GM12878 (cell line): ENCODE results near the gene KLF11. TPM values are rescaled to one million over a fixed set of nuclear protein-coding genes. Genes with fewer than 3 reads are reported as not detected.
A peak's percentile ranks its signal among the peaks of the same experiment; 100 is the strongest.

Experiments used
- ATAC-seq: fragments of 200-7000 bp; cut with Tn5 transposase; 3 replicates; pipeline ENCODE4 v1.9.1; 2020; ENCODE audit warnings: mild to moderate bottlenecking, moderate library complexity
- BruUV-seq: library from RNA; stranded (reverse); fragments of 400-500 nt; replicated peaks from 2 replicates; lab custom pipeline; 2021; lab: Mats Ljungman, UMichigan
- CTCF ChIA-PET: fragments of 300-600 bp; sonication (Branson Sonifier 250); formaldehyde crosslinking; extraction: SDS; loops from one replicate; lab custom pipeline; 2021; ENCODE audit warnings: inconsistent platforms; lab: Yijun Ruan, JAX
- POLR2A ChIA-PET: fragments of 350-600 bp; formaldehyde crosslinking; extraction: SDS; loops from one replicate; lab custom pipeline; 2021; ENCODE audit warnings: inconsistent platforms; lab: Charles Lee
- RAD21 ChIA-PET: fragments of 300-600 bp; sonication (Branson Sonifier 250); formaldehyde crosslinking; loops from one replicate; lab custom pipeline; 2023; ENCODE audit warnings: antibody characterized with exemption; ENCODE audit not compliant: unreplicated experiment; lab: Charles Lee
- SMC1A ChIA-PET: fragments of 300-600 bp; sonication (Branson Sonifier 250); formaldehyde crosslinking; loops from one replicate; lab custom pipeline; 2023; ENCODE audit not compliant: unreplicated experiment, uncharacterized antibody; lab: Charles Lee
- DNase-seq: peaks from one replicate; pipeline ENCODE4 v3.0.0-alpha.2; 2011; ENCODE audit warnings: low read depth, low spot score
- FAIRE-seq: peaks from 3 replicates; lab custom pipeline; 2011; peaks lifted over from hg19 to GRCh38; lab: Jason Lieb, UNC
- H2AFZ ChIP-seq: 2 replicates; pipeline ENCODE4 v1.6.0; 2011; ENCODE audit warnings: low read depth, low read length, control low read depth; ENCODE audit not compliant: control insufficient read depth
- H3K27ac ChIP-seq: 2 replicates; pipeline ENCODE4 v1.5.1; 2011; ENCODE audit warnings: control low read depth; ENCODE audit not compliant: control insufficient read depth, insufficient read depth
- H3K27me3 ChIP-seq, 2 experiments: replicated peaks in 1 of 2; 2 replicates each; pipeline versions ENCODE4 v1.6.0 to v1.6.1; 2011; ENCODE audit warnings: low read length in 1 of 2; ENCODE audit not compliant: control insufficient read depth in 2 of 2, insufficient read depth in 2 of 2
- H3K36me3 ChIP-seq, 2 experiments: 2 replicates each; pipeline ENCODE4 v1.5.1; 2011; ENCODE audit warnings: low read length in 1 of 2; ENCODE audit not compliant: control insufficient read depth in 2 of 2, insufficient read depth in 2 of 2
- H3K4me1 ChIP-seq: 2 replicates; pipeline ENCODE4 v1.6.1; 2011; ENCODE audit warnings: mild to moderate bottlenecking, low read length, moderate library complexity, mixed read lengths; ENCODE audit not compliant: control insufficient read depth, insufficient read depth
- H3K4me2 ChIP-seq: 2 replicates; pipeline ENCODE4 v1.6.0; 2011; ENCODE audit warnings: control low read depth; ENCODE audit not compliant: control insufficient read depth, insufficient read depth
- H3K4me3 ChIP-seq: fragments of 200-600 bp; sonication (generic); 2 replicates; pipeline ENCODE4 v1.5.1; 2016
- H3K79me2 ChIP-seq: 2 replicates; pipeline ENCODE4 v1.6.0; 2011; ENCODE audit warnings: low read length; ENCODE audit not compliant: control insufficient read depth, insufficient read depth
- H3K9ac ChIP-seq: 2 replicates; pipeline ENCODE4 v1.8.0; 2011; ENCODE audit warnings: low read length, control low read depth, mixed read lengths; ENCODE audit not compliant: control insufficient read depth, insufficient read depth
- H3K9me3 ChIP-seq: replicated peaks from 3 replicates; pipeline ENCODE4 v1.5.1; 2011; ENCODE audit warnings: mild to moderate bottlenecking, low read length; ENCODE audit not compliant: control insufficient read depth, insufficient read depth
- H4K20me1 ChIP-seq: 2 replicates; pipeline ENCODE4 v1.6.0; 2011; ENCODE audit not compliant: control insufficient read depth, insufficient read depth
- ASH2L ChIP-seq: fragments of 300-600, 200-600 bp; sonication (generic); IDR thresholded peaks from 2 replicates; pipeline ENCODE4 v1.6.1; 2017; ENCODE audit warnings: low read depth, mild to moderate bottlenecking, borderline replicate concordance
- CBX5 ChIP-seq: sonication (generic); IDR thresholded peaks from 2 replicates; pipeline ENCODE4 v1.6.1; 2016; ENCODE audit warnings: low read depth, moderate library complexity, mild to moderate bottlenecking, inconsistent platforms
- EGR1 ChIP-seq, 2 experiments: IDR thresholded peaks; 1 replicate in 1 of 2; 2 replicates in 1 of 2; pipeline ENCODE4 v1.6.1; 2011 to 2012; ENCODE audit warnings: low read depth in 2 of 2, low read length in 2 of 2, borderline replicate concordance in 1 of 2, mild to moderate bottlenecking in 1 of 2, moderate library complexity in 1 of 2
- FOXK2 ChIP-seq: fragments of 450-650 bp; IDR thresholded peaks from 2 replicates; pipeline ENCODE4 v1.6.1; 2017; ENCODE audit warnings: mild to moderate bottlenecking, moderate library complexity
- NFYB ChIP-seq: IDR thresholded peaks from 2 replicates; pipeline ENCODE4 v1.6.1; 2011; ENCODE audit warnings: low read depth, mild to moderate bottlenecking, low read length, improper control_type of control experiment, moderate library complexity; ENCODE audit not compliant: insufficient read depth
- RAD21 ChIP-seq: IDR thresholded peaks from 2 replicates; pipeline ENCODE4 v1.6.1; 2011; ENCODE audit warnings: mild to moderate bottlenecking, low read depth, low read length, moderate library complexity; ENCODE audit not compliant: insufficient read depth
- RCOR1 ChIP-seq: conservative IDR thresholded peaks from 2 replicates; pipeline ENCODE4 v1.6.1; 2012; ENCODE audit warnings: low read depth, low read length, improper control_type of control experiment
- RUNX3 ChIP-seq: IDR thresholded peaks from 2 replicates; pipeline ENCODE4 v1.6.1; 2012; ENCODE audit warnings: low read length, inconsistent platforms
- SMC3 ChIP-seq: IDR thresholded peaks from 2 replicates; pipeline ENCODE4 v1.6.1; 2011; ENCODE audit warnings: low read length, improper control_type of control experiment, borderline replicate concordance
- ZBED1 ChIP-seq: IDR thresholded peaks from 2 replicates; pipeline ENCODE4 v1.6.1; 2016; ENCODE audit warnings: borderline replicate concordance
- whole genome bisulfite sequencing: methylation state at CpG from one replicate; pipeline ENCODE4 v1.1.6; 2016; ENCODE audit warnings: low lambda C conversion rate; ENCODE audit not compliant: insufficient replicate concordance, insufficient coverage; ENCODE audit errors: missing lambda C conversion rate; 5-methylcytosine and 5-hydroxymethylcytosine counted together
- in situ Hi-C: fragments of 300-500 bp; cut with MboI; formaldehyde crosslinking; loops from 9 replicates; pipeline ENCODE4 v1.14.3; 2018; ENCODE audit warnings: mixed read lengths
- intact Hi-C: fragments of 100-400 bp; cut with micrococcal nuclease; formaldehyde crosslinking; loops from one replicate; pipeline ENCODE4 v1.14.2; 2022; ENCODE audit not compliant: unreplicated experiment
- polyA plus RNA-seq, 11 experiments: library from polyadenylated mRNA; depleted of rRNA in 4 of 11; unstranded in 6 of 11; stranded (reverse) in 5 of 11; fragments of >200 nt; fragmentation: Nextera tagmentation in 4 of 11; fragmentation: Illumina TruSeq in 1 of 11; extraction: Ambion mirVana in 4 of 11; extraction: Trizol in 1 of 11; gene quantifications; 1 replicate in 1 of 11; 2 replicates in 10 of 11; pipeline versions ENCODE4 v1.2.1 to v1.2.3, GENCODE V29; 2011 to 2016; ENCODE audit warnings: inconsistent platforms in 2 of 11, missing spikeins in 2 of 11, low read depth in 1 of 11
- total RNA-seq, 4 experiments: library from RNA; depleted of rRNA in 3 of 4; stranded (reverse); fragments of >200 nt in 3 of 4; fragmentation: Illumina TruSeq in 1 of 4; extraction: Trizol in 1 of 4; gene quantifications; 2 replicates each; pipeline versions ENCODE4 v1.2.1 to v1.2.3, GENCODE V29; 2013 to 2021
- TF ChIP-seq, protein P1 (sequence below): IDR thresholded peaks from 2 replicates; pipeline ENCODE4 v1.6.1; 2012; ENCODE audit warnings: low read length, inconsistent platforms
- TF ChIP-seq, protein P2 (sequence below): fragments of 450-650 bp; formaldehyde crosslinking; IDR thresholded peaks from 2 replicates; pipeline ENCODE4 v1.4.0; 2020; ENCODE audit warnings: mild to moderate bottlenecking, moderate library complexity
- TF ChIP-seq, protein P3 (sequence below): IDR thresholded peaks from 2 replicates; pipeline ENCODE4 v1.6.1; 2012; ENCODE audit warnings: low read depth, low read length, improper control_type of control experiment

KLF11 gene
- total and polyA plus RNA-seq, 10 of the 15 experiments (the other 5 are each of a cell fraction or from before 2014, with no cell fraction given) = 0.03 to 0.54 (median 0.14) TPM; not detected in 1

DNA sequence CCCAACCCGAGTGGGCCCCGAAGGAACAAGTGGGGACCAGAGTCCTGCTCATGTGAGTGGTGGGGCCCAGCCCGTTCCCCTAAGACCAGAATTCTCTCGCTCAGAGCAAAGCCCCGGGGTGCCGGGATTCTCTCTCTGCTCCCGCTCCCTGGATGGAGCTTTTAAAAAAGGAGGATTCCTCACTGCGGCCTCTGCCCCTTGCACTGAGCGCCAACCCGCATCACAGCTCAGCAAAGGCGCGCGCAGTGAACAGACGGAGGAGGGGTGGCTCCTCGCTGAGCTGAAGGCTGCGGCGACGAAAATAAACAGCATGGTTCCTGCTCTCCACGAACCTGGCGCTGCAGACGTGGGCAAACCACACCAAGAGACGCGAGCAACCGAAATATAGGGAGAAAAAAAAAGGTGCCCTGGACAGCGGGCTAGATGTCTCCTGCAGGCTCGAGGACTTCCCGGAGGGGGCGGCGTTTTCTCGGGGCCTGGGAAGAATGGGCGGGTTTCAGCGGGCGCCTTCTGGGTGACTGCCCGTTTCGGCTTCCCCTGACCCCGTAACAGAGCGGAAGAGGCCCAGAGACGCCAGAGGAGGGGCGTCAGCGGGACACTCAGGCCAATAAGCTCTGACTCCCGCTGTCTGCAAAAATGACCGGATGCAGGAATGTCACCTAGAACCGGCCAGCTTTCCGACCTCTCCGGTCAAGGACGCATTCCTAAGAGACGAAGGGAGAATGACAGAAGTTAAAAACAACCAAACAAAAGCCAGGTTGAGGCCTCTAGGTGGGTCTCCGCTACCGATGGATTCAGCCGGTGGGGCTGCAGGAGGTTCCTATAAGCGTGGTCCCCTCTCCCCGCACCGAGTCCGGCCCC lies 819 bp upstream of the KLF11 start:
- ChIA-PET POLR2A (no interaction called here), CTCF (interaction anchor here (1.4 to 1.5 kb wide), 2 partner anchors 11 to 58 kb away, joined by 3 to 4 read pairs; no protein-coding TSS in a partner anchor), RAD21 (no interaction called here), SMC1A (no interaction called here)
- 46% methylated on average over 50 of the region's 54 CpGs for WGBS
- Histone ChIP-seq H3K9ac (no peak overlapping the region), H2AFZ (peak overlapping the region; percentile 10; the same call in 1 of the 2 replicates), H4K20me1 (no peaks in the 10 kb centered on the region), H3K4me2 (peak overlapping the region; percentile 60; the same call in 1 of the 2 replicates), H3K79me2 (no peaks in the 10 kb centered on the region), H3K27me3 (peaks cover 0 to 4% of the 10 kb centered on the region in 2 experiments; a peak in 1 of 4 replicates), H3K27ac (no peak overlapping the region), H3K4me3 (0 out of 2 replicates have a peak overlapping the region, but pooled peaks have one; percentile 4), H3K4me1 (no peaks in the 10 kb centered on the region), H3K36me3 (no peaks in the 10 kb centered on the region), H3K9me3 (peaks cover 2% of the 10 kb centered on the region; the same call in 1 of the 3 replicates)
- DNase-seq (no peak), ATAC-seq (no peak), FAIRE-seq (no peak)
- no peak for TF ChIP-seq EGR1 (IDR thresholded peaks at IDR 0.05; ENCODE audit: borderline replicate concordance in 1 of 2, low read depth in 2 of 2, low read length in 2 of 2)
- TF ChIP-seq, protein P1, sequence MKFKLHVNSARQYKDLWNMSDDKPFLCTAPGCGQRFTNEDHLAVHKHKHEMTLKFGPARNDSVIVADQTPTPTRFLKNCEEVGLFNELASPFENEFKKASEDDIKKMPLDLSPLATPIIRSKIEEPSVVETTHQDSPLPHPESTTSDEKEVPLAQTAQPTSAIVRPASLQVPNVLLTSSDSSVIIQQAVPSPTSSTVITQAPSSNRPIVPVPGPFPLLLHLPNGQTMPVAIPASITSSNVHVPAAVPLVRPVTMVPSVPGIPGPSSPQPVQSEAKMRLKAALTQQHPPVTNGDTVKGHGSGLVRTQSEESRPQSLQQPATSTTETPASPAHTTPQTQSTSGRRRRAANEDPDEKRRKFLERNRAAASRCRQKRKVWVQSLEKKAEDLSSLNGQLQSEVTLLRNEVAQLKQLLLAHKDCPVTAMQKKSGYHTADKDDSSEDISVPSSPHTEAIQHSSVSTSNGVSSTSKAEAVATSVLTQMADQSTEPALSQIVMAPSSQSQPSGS = no peak
- TF ChIP-seq, protein P2, sequence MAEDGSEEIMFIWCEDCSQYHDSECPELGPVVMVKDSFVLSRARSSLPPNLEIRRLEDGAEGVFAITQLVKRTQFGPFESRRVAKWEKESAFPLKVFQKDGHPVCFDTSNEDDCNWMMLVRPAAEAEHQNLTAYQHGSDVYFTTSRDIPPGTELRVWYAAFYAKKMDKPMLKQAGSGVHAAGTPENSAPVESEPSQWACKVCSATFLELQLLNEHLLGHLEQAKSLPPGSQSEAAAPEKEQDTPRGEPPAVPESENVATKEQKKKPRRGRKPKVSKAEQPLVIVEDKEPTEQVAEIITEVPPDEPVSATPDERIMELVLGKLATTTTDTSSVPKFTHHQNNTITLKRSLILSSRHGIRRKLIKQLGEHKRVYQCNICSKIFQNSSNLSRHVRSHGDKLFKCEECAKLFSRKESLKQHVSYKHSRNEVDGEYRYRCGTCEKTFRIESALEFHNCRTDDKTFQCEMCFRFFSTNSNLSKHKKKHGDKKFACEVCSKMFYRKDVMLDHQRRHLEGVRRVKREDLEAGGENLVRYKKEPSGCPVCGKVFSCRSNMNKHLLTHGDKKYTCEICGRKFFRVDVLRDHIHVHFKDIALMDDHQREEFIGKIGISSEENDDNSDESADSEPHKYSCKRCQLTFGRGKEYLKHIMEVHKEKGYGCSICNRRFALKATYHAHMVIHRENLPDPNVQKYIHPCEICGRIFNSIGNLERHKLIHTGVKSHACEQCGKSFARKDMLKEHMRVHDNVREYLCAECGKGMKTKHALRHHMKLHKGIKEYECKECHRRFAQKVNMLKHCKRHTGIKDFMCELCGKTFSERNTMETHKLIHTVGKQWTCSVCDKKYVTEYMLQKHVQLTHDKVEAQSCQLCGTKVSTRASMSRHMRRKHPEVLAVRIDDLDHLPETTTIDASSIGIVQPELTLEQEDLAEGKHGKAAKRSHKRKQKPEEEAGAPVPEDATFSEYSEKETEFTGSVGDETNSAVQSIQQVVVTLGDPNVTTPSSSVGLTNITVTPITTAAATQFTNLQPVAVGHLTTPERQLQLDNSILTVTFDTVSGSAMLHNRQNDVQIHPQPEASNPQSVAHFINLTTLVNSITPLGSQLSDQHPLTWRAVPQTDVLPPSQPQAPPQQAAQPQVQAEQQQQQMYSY = no peak
- TF ChIP-seq NFYB = no peak
- TF ChIP-seq RCOR1 = no peak
- no peak for TF ChIP-seq SMC3
- TF ChIP-seq, protein P3, sequence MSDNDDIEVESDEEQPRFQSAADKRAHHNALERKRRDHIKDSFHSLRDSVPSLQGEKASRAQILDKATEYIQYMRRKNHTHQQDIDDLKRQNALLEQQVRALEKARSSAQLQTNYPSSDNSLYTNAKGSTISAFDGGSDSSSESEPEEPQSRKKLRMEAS = no peak
- TF ChIP-seq ZBED1 = no peak
- TF ChIP-seq RAD21 = no peak
- no peak for TF ChIP-seq RUNX3
- no peak for TF ChIP-seq FOXK2
- no peak for TF ChIP-seq CBX5
- no peak for TF ChIP-seq ASH2L
- intact Hi-C loops (no loop called here), in situ Hi-C loops (no loop called here)
- BruUV-seq = no TSS peak
